Immature natural killer cell (primary cell): ENCODE results near the gene PRRT1B. TPM values are rescaled to one million over a fixed set of nuclear protein-coding genes. Genes with fewer than 3 reads are reported as not detected.
A peak's percentile ranks its signal among the peaks of the same experiment; 100 is the strongest.

Experiments used
- DNase-seq, 3 donors: peaks; one replicate each; pipeline ENCODE4 v3.0.0; 2022; ENCODE audit warnings: mixed read lengths in 1 of 3
- H3K27ac Mint-ChIP-seq, 6 donors: one replicate each; pipeline ENCODE4 v1.8.0; 2020; ENCODE audit warnings: mixed read lengths in 6 of 6, mild to moderate bottlenecking in 5 of 6, inconsistent platforms in 4 of 6, moderate library complexity in 3 of 6
- H3K27me3 Mint-ChIP-seq, 3 donors: one replicate each; pipeline ENCODE4 v1.8.0; 2020 to 2021; ENCODE audit warnings: low read depth in 3 of 3, mild to moderate bottlenecking in 3 of 3, mixed read lengths in 3 of 3, moderate library complexity in 3 of 3, inconsistent platforms in 1 of 3
- H3K36me3 Mint-ChIP-seq, 3 donors: one replicate each; pipeline ENCODE4 v1.8.0; 2020; ENCODE audit warnings: mixed read lengths in 3 of 3, inconsistent platforms in 2 of 3, mild to moderate bottlenecking in 2 of 3
- H3K4me1 Mint-ChIP-seq, 2 donors: one replicate each; pipeline ENCODE4 v1.8.0; 2020; ENCODE audit warnings: inconsistent platforms in 2 of 2, mild to moderate bottlenecking in 2 of 2, mixed read lengths in 2 of 2, moderate library complexity in 1 of 2
- H3K4me3 Mint-ChIP-seq, 5 donors: one replicate each; pipeline ENCODE4 v1.8.0; 2020; ENCODE audit warnings: mild to moderate bottlenecking in 5 of 5, mixed read lengths in 5 of 5, inconsistent platforms in 3 of 5, moderate library complexity in 3 of 5
- H3K9me3 Mint-ChIP-seq, 6 donors: one replicate each; pipeline ENCODE4 v1.8.0; 2020; ENCODE audit warnings: mild to moderate bottlenecking in 6 of 6, mixed read lengths in 6 of 6, inconsistent platforms in 4 of 6, moderate library complexity in 3 of 6
- polyA plus RNA-seq, 3 donors: library from polyadenylated mRNA; unstranded; fragments of 300-500 nt; fragmentation: Illumina TruSeq; gene quantifications; one replicate each; pipeline ENCODE4 v1.2.3, GENCODE V29; 2021

The PRRT1B gene
- polyA plus RNA-seq, 3 donors from 2014 or later: not detected

- H3K27ac Mint-ChIP-seq: peak overlapping the region in 3 of 6 donors; percentile 23 to 53 (median 45)
- H3K4me1 Mint-ChIP-seq: peaks cover 27 to 30% of the 10 kb centered on the region in 2 donors
- H3K27me3 Mint-ChIP-seq: peaks cover 7 to 29% (median 22%) of the 10 kb centered on the region in 3 donors
- H3K36me3 Mint-ChIP-seq: peaks cover 0 to 8% (median 6%) of the 10 kb centered on the region in 3 donors
- no peaks in the 10 kb centered on the region for H3K9me3 Mint-ChIP-seq
- DNase-seq: no peak
- H3K4me3 Mint-ChIP-seq: no peak overlapping the region
Observed at GRCh38 chr9:131593091-131593820, 47.9 kb downstream of the PRRT1B start.

- Mint-ChIP-seq H3K4me1 (peaks cover 29 to 32% of the 10 kb centered on the region in 2 donors), H3K9me3 (no peaks in the 10 kb centered on the region), H3K27me3 (peaks cover 7 to 29% (median 17%) of the 10 kb centered on the region in 3 donors), H3K4me3 (no peak overlapping the region), H3K27ac (no peak overlapping the region), H3K36me3 (peaks cover 0 to 8% (median 6%) of the 10 kb centered on the region in 3 donors)
- no peak for DNase-seq
Observed at GRCh38 chr9:131593936-131594665, 48.8 kb downstream of the PRRT1B start.

- H3K27ac Mint-ChIP-seq: no peak overlapping the region
- H3K4me3 Mint-ChIP-seq: no peak overlapping the region
- no peaks in the 10 kb centered on the region for H3K9me3 Mint-ChIP-seq
- H3K36me3 Mint-ChIP-seq: peaks cover 0 to 7% (median 6%) of the 10 kb centered on the region in 3 donors
- peaks cover 24 to 28% of the 10 kb centered on the region in 2 donors for H3K4me1 Mint-ChIP-seq
- no peak for DNase-seq
- peaks cover 7 to 25% (median 12%) of the 10 kb centered on the region in 3 donors for H3K27me3 Mint-ChIP-seq
Observed at GRCh38 chr9:131594906-131595665, 49.8 kb downstream of the PRRT1B start.

- Mint-ChIP-seq H3K27me3 (peaks cover 2 to 24% (median 10%) of the 10 kb centered on the region in 3 donors), H3K9me3 (no peaks in the 10 kb centered on the region), H3K36me3 (peaks cover 0 to 12% (median 8%) of the 10 kb centered on the region in 3 donors), H3K4me1 (peaks cover 17 to 20% of the 10 kb centered on the region in 2 donors), H3K27ac (peak overlapping the region in 2 of 6 donors; percentile 30 to 61), H3K4me3 (no peak overlapping the region)
- DNase-seq: no peak
Observed at GRCh38 chr9:131595696-131596429, 50.5 kb downstream of the PRRT1B start.

GRCh38 chr9:131596430-131596743, 51.1 kb downstream of the PRRT1B start:
- H3K9me3 Mint-ChIP-seq: no peaks in the 10 kb centered on the region
- H3K36me3 Mint-ChIP-seq: peaks cover 0 to 16% (median 12%) of the 10 kb centered on the region in 3 donors
- H3K4me1 Mint-ChIP-seq: peaks cover 11 to 15% of the 10 kb centered on the region in 2 donors
- no peak for DNase-seq
- H3K27me3 Mint-ChIP-seq: peaks cover 2 to 20% (median 10%) of the 10 kb centered on the region in 3 donors
- peak overlapping the region in 2 of 6 donors; percentile 30 to 61 for H3K27ac Mint-ChIP-seq
- no peak overlapping the region for H3K4me3 Mint-ChIP-seq

GRCh38 chr9:131597246-131597645, 51.9 kb downstream of the PRRT1B start:
- H3K27ac Mint-ChIP-seq: no peak overlapping the region
- DNase-seq: no peak
- no peaks in the 10 kb centered on the region for H3K9me3 Mint-ChIP-seq
- H3K4me3 Mint-ChIP-seq: no peak overlapping the region
- H3K27me3 Mint-ChIP-seq: peaks cover 2 to 18% (median 7%) of the 10 kb centered on the region in 3 donors
- H3K36me3 Mint-ChIP-seq: peaks cover 0 to 21% (median 19%) of the 10 kb centered on the region in 3 donors
- peaks cover 10% of the 10 kb centered on the region in 2 donors for H3K4me1 Mint-ChIP-seq

GRCh38 chr9:131598121-131598520, 52.8 kb downstream of the PRRT1B start:
- DNase-seq: peak in 1 of 3 donors; percentile 21
- Mint-ChIP-seq H3K27me3 (peaks cover 2 to 18% (median 6%) of the 10 kb centered on the region in 3 donors), H3K4me3 (no peak overlapping the region), H3K27ac (peak overlapping the region in 3 of 6 donors; percentile 55 to 75 (median 65)), H3K4me1 (peaks cover 11 to 16% of the 10 kb centered on the region in 2 donors), H3K36me3 (peaks cover 0 to 21% (median 20%) of the 10 kb centered on the region in 3 donors), H3K9me3 (no peaks in the 10 kb centered on the region)

- no peak for DNase-seq
- Mint-ChIP-seq H3K4me1 (peaks cover 11 to 29% of the 10 kb centered on the region in 2 donors), H3K9me3 (no peaks in the 10 kb centered on the region), H3K4me3 (no peak overlapping the region), H3K27ac (peak overlapping the region in 1 of 6 donors; percentile 20), H3K36me3 (peaks cover under 1 to 42% (median 18%) of the 10 kb centered on the region in 3 donors), H3K27me3 (peaks cover 0 to 18% (median 9%) of the 10 kb centered on the region in 3 donors)
Observed at GRCh38 chr9:131601683-131602181, 56.4 kb downstream of the PRRT1B start.

- no peaks in the 10 kb centered on the region for H3K9me3 Mint-ChIP-seq
- no peak overlapping the region for H3K4me3 Mint-ChIP-seq
- peaks cover 4 to 48% (median 25%) of the 10 kb centered on the region in 3 donors for H3K36me3 Mint-ChIP-seq
- H3K27me3 Mint-ChIP-seq: peaks cover 0 to 14% (median 12%) of the 10 kb centered on the region in 3 donors
- peak overlapping the region in 4 of 6 donors; percentile 34 to 60 (median 48) for H3K27ac Mint-ChIP-seq
- no peak for DNase-seq
- peaks cover 9 to 25% of the 10 kb centered on the region in 2 donors for H3K4me1 Mint-ChIP-seq
Observed at GRCh38 chr9:131603199-131603598, 57.9 kb downstream of the PRRT1B start.

- Mint-ChIP-seq H3K4me3 (no peak overlapping the region), H3K36me3 (peaks cover 4 to 52% (median 25%) of the 10 kb centered on the region in 3 donors), H3K9me3 (no peaks in the 10 kb centered on the region), H3K27ac (peak overlapping the region in 1 of 6 donors; percentile 51), H3K4me1 (peaks cover 6 to 22% of the 10 kb centered on the region in 2 donors), H3K27me3 (peaks cover 0 to 14% (median 12%) of the 10 kb centered on the region in 3 donors)
- DNase-seq: no peak
Observed at GRCh38 chr9:131603711-131604439, 58.6 kb downstream of the PRRT1B start.

- Mint-ChIP-seq H3K4me1 (peaks cover 16 to 35% of the 10 kb centered on the region in 2 donors), H3K27ac (peak overlapping the region; percentile 7 to 62 (median 36)), H3K9me3 (no peaks in the 10 kb centered on the region), H3K27me3 (peaks cover 0 to 16% (median 13%) of the 10 kb centered on the region in 3 donors), H3K4me3 (no peak overlapping the region), H3K36me3 (peaks cover 4 to 60% (median 18%) of the 10 kb centered on the region in 3 donors)
- no peak for DNase-seq
Observed at GRCh38 chr9:131605770-131606590, 60.7 kb downstream of the PRRT1B start.
